CD4-positive, alpha-beta T cell treated with Interleukin-15 for 4 hours (primary cell): ENCODE results near the gene KCNIP2.

Source experiments
- DNase-seq: peaks from one replicate; pipeline ENCODE4 v3.0.0-alpha.2; 2020; ENCODE audit warnings: low spot score

KCNIP2 gene

DNA sequence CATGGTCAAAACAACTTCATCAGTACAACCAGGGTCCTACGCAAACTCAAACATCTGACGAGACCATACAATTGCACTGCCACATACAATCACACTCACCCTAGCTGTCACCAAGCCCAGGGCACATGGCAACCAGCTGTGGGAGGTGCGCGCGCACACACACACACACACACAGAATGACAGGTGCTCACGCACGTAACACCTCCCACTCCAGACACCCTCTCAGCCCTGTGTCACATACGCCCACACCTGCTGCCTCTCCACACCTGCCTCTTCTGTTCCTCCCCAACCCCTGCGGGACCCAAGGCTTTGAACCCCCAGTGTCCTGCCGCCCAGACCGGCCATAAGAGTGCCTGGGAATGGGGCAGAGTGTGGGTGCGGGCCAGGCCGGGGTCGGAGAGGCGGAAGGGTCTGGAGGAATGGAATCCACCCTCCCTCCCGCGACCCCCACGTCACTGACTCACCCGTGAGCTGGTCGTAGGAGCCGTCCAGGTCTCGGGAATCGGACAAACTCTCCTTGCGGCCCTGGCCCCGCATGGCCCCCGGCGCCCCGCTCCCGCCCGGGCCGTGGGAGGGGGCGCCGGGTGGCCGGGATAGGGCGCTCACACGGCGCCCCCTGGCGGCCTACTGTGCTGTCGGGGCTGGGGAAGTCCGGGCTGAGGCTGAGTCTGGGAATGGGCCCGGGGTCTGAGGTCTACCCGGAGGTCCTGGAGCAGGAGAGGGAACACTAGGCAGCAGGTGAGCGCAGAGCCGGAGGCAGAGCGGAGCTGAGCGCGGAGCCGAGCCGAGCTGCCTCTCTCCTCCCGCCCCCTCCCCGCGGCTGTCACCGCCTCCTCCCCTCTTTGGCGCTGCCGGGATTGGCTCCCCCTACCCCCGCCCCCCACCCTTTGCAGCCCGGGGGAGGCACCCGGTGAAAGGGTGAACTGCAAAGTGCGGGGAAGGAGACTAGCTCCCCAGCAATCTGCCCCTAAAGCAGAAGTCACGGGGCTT, at the start of gene KCNIP2:
TSS of gene KCNIP2 (minus strand) at position 769 of the 990 bp plus-strand sequence. CDS start at position 537, 232 bp downstream.
- DNase-seq = peak; percentile 44

DNA sequence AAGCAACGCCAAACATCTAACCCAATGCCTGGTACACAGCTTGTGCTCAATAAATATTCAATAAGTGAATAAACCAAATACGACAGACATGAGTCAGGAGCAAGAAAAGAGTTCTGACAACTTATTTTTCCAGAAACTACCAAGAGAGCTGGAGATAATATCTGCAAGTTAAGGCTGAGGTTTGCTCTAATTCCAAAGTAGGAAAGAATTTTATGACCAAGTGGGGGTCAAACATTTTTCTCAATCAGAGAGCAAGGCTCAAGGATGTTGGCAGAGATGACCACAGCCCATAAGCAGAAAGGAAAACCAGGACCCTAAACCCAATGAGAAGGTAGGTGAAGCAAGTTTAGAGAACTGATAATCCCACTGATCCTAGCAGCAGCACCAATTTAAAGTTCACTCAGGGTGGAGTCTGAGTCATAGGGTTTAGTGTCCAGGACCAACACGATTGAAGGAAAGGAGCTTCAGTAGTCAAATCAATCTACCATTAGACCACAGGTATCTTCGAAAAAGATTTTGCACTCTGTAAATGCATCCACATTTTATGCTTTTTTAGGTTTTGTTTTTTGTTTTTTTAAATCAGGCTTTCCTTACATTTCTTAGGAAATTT, 49.3 kb upstream of the KCNIP2 start:
- DNase-seq = no peak

GRCh38 chr10:101889256-101890210, 45.9 kb upstream of the KCNIP2 start:
- peak; percentile 64 for DNase-seq

DNA sequence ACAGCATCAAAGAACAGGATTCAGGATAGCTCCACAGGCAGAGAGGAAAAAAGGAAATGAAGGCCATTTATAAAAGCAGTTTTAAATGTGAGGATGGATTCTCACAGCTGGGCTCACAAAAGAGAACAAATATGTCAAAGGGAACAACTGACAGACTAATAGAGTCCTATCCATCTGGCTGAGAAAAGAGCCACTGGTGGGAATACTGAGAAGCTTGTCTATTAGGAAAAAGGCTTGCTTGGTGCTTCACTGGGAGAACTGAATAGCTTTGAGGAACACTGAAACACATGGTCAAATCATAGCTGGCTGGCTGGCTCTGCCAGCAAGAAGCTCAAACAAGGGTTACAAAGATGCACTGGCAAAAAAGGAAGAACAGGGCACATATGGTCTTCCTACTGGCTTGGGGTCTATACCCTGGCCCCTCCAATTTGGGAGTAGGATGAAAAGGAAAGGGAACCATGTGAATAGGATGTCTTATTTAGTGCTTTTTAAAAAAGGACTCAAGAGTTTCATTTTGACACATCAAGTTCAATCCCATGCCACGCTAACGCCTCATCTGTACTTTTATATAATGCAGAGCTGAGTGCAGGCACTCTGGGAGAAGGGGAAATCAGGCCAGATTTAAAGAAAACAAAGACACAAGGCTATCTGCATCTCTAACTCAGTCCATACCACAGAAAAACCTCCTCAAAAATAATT, 44.8 kb upstream of the KCNIP2 start:
- DNase-seq = no peak

GRCh38 chr10:101887775-101888174, 44.2 kb upstream of the KCNIP2 start:
- DNase-seq = no peak

DNA sequence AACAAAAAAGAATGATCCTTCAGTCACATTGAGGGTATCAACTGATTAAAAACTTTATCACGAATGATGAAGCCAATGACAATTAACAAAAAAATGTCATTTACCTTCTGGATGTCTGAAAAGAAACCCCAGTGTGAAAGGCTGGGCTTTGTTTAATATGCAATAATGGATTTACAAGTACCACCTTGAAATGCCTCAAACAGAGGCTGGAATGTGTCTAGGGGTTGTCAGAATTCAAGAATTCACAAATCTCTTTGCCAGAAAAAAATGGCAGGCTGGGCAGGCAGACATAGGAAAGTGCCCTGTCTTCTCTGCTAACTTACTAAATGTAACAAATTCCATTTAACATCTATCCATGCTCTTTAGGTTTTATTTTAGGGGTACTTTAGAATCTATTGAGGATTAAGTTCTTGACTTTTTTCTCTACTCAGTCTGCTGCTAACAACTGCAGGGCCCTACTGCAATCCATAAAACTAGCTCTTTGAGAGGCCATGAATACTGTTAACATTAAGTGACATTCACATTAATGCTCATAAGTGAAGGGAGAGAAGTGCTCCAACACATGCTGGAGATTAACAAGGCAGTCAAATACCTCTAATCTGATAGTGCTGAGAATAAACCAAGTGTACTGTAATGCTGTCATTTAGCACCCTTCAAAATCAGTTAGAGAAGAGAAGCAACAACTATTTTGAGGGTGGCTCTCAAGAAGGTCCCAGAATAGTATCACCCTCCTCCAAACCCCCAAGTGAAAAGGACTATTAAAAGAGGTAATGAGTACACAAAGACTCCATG, 43.1 kb upstream of the KCNIP2 start:
- no peak for DNase-seq

- DNase-seq = no peak
These were observed 37.6 kb upstream of the KCNIP2 start for GRCh38 chr10:101881036-101881774.

DNA sequence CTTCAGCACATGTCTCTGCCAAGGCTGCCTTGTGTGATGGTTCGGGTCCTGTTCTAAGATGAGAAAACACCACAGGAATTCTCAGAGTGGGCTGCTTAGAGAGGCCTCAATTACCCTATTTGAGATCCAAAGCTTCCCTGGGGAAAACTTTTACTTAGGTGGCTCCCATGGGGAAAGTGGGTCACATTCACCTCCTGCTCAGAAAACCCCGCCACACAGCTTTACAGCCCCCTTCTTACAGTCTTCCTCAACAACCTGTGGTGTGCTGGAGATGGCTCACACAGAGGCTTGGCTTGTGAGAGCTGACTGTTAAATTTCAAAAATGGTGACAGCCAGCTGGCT, 36.6 kb upstream of the KCNIP2 start:
- no peak for DNase-seq

DNA sequence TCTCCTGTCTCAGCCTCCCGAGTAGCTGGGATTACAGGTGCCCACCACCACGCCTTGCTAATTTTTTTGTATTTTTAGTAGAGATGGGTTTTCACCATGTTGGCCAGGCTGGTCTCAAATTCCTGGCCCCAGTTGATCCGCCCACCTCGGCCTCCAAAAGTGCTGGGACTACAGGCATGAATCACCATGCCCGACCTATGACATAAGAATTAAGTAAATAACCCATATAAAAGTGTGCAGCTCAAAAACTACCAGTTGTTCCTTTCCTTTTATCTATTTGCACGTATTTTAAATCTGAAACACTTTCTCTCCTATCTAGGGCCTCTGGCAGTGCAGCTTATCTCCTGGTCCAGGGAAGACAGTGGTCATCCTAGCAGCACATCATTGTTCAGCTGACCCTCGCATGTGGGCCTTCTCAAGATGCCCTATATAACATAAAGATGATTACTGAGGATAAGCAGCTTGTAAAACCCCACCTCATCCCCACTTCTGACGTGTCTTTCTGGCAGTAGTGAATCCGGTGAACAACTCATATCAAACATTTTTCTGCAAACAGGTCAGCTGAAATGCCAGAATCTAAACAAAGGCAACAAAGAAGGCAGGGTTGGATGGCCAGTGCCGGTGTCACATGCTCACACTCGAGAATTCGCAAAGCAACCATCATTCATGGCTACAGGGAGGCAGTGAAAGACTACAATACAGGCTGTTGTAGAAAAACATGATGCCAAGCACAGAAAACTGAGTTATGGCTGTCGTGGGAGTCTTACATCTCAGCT, 36.0 kb upstream of the KCNIP2 start:
- no peak for DNase-seq

- DNase-seq = no peak
These were observed 35.3 kb upstream of the KCNIP2 start for GRCh38 chr10:101878869-101879268.

GRCh38 chr10:101875068-101875688, 31.6 kb upstream of the KCNIP2 start:
- no peak for DNase-seq

DNA sequence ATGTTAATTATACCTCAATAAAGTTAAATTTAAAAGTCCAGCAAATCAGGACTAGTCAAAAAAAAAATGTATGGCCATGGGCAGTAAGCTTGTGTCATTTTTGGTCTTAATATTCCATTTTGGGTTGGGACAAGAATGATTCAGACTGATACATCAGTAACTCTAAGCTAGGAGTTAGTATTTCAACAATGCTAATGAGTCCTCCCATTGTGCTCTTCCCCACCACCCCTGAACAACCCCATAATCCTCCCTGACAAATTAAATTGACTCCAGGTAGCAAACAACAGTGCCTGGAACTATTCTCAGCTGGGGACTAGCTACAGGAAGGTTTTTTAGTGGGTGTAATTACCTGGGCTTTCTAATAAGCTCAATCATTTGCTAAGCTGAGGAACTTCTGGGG, 30.7 kb upstream of the KCNIP2 start:
- DNase-seq = no peak

GRCh38 chr10:101867931-101868330, 24.3 kb upstream of the KCNIP2 start:
- no peak for DNase-seq

DNA sequence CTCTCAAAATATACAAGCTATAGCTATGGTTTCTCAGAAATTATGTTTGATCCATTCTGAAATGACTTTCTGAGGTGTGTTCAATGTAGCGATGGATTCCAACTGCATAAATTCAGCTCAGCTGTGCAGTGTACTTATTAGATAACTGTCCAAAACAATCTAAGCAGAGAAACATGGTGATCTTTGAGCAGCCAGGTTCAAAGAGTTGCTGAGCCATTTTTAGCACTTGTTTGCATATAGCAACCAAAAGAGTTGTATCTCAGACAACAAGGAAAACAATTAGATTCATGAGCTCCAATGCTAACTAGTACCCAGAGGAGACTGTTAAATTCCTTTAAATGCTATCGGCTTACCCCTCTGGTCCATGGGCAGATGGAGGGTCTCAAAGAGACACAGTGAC, 15.9 kb upstream of the KCNIP2 start:
- no peak for DNase-seq

GRCh38 chr10:101858723-101859500, 15.3 kb upstream of the KCNIP2 start:
- no peak for DNase-seq

DNA sequence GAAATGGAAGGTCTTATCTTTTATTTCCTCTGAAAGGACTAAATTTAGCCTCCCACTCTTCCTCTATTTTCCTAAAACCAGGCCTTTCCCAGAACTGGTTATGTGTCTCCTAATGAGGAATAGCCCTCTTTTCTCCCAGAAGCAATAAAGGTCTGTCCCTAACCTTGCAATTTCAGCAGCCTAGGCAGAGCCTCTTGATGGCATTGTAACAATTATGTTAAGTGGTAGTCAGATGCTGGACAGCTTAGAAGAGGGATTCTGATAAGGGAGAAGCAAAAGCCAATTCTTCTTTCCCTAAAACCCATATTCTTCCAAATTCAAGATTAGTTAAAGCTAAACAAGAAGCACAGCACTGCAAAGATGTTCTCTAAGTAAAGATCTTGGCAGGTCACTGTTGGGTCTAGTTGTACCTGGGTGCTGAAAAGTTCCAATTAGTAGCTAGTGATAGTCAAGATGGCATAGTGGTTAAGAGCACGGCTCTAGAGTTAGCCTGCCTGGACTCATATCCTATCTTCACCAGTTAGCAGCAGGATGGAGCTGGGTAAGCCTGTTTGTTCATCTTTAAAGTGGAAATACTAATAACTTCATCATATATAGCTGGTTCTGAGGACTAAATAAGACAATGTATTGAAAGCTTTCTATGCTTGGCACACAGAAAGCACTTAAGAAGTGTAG, 14.3 kb upstream of the KCNIP2 start:
- DNase-seq = no peak

- no peak for DNase-seq
These were observed 13.0 kb upstream of the KCNIP2 start for GRCh38 chr10:101856626-101857025.
